BE2C (cell line): ENCODE data around the gene NUP35.

Experiments used
- DNase-seq: peaks from one replicate; pipeline ENCODE4 v3.0.0-alpha.2; 2020
- H3K27me3 ChIP-seq: fragments of 250-450 bp; sonication (Bioruptor Pico); 2 replicates; pipeline ENCODE4 v1.5.1; 2020; ENCODE audit warnings: mild to moderate bottlenecking
- H3K36me3 ChIP-seq: fragments of 250-450 bp; sonication (Bioruptor Pico); 2 replicates; pipeline ENCODE4 v1.5.1; 2020; ENCODE audit warnings: mild to moderate bottlenecking
- H3K4me1 ChIP-seq: fragments of 250-450 bp; sonication (Bioruptor Pico); 2 replicates; pipeline ENCODE4 v1.5.1; 2020
- H3K4me3 ChIP-seq: 2 replicates; pipeline ENCODE4 v1.5.1; 2011; ENCODE audit warnings: low read depth, low read length
- H3K9me3 ChIP-seq: fragments of 250-450 bp; sonication (Bioruptor Pico); 2 replicates; pipeline ENCODE4 v1.5.1; 2020
- TF ChIP-seq, protein P1 (sequence below): IDR thresholded peaks from 2 replicates; pipeline ENCODE4 v1.5.1; 2012; ENCODE audit warnings: mild to moderate bottlenecking, low read depth, low read length

Gene NUP35

DNA sequence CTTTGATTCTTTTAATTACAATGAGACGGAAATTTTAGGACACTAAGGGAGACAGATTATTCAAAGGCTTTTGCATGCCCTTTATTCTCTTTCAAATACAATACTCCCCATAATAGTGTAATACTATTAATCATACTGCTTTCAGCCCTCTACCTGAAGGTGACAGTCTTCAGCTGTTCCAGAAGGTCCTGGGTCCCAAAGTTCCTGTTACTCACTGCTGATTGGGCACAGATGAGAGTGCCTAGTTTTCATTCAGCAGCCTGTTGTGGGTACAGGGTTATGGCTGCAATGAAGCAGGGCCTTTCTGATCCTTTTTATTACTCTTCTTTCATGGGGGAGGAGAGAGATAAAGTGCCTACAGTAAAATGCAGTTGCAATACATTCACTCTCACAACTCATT, 80.2 kb downstream of the NUP35 start:
- Histone ChIP-seq H3K4me3 (no peak overlapping the region), H3K27me3 (no peaks in the 10 kb centered on the region), H3K36me3 (no peaks in the 10 kb centered on the region), H3K9me3 (no peaks in the 10 kb centered on the region), H3K4me1 (no peaks in the 10 kb centered on the region)
- DNase-seq = no peak
- TF ChIP-seq, protein P1, sequence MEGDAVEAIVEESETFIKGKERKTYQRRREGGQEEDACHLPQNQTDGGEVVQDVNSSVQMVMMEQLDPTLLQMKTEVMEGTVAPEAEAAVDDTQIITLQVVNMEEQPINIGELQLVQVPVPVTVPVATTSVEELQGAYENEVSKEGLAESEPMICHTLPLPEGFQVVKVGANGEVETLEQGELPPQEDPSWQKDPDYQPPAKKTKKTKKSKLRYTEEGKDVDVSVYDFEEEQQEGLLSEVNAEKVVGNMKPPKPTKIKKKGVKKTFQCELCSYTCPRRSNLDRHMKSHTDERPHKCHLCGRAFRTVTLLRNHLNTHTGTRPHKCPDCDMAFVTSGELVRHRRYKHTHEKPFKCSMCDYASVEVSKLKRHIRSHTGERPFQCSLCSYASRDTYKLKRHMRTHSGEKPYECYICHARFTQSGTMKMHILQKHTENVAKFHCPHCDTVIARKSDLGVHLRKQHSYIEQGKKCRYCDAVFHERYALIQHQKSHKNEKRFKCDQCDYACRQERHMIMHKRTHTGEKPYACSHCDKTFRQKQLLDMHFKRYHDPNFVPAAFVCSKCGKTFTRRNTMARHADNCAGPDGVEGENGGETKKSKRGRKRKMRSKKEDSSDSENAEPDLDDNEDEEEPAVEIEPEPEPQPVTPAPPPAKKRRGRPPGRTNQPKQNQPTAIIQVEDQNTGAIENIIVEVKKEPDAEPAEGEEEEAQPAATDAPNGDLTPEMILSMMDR = no peak

DNA sequence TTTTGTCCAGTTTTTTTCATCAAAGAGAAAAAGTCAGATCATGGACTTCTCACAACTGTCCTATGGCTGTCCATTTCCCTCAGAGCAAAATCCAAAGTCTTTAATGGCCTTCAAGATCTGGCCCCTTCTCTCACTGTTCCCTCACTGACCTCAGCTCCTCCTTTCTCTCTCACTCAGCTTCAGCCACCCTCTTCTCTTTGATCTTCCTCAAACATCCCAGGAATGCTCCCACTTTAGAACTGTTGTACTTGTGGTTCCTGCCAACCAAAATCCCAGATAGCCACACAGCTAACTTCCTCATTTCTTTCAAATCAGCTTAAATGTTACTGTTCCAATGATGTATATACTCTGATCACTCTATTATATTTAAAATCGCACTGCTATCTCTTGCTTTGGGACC, 82.9 kb downstream of the NUP35 start:
- DNase-seq = no peak
- no peaks in the 10 kb centered on the region for H3K27me3 ChIP-seq
- no peak overlapping the region for H3K4me3 ChIP-seq
- no peaks in the 10 kb centered on the region for H3K36me3 ChIP-seq
- TF ChIP-seq, protein P1 = no peak
- no peaks in the 10 kb centered on the region for H3K4me1 ChIP-seq
- no peaks in the 10 kb centered on the region for H3K9me3 ChIP-seq

DNA sequence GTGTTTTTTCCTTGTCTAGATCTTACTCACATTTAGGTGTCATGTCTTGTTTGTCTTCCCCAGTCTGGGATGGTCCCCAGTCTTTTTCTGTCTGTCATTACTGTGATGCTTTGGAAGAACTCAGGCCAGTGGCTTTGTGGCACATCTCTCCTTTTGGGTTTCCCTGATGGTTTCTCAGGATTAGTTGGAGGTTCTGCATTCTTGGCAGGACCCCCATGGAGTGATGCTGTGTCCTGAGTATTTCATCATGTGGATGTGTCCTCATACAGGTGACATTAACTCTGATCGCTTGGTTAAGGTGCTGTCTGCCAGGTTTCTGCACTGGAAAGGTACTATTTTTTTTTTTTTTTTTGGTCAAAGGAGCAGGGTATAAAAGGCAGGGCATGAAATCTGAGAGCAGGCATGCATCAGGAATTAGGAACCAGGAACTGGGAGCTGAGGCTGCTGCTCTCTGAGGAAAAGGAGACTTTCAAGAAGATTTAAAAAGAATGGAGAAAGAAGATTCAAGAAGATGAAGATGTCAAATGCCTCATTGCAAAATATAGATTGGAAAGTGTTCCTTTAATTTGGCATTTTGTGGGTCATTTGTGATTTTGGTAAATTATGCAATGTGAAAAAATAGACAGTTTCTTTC, 85.3 kb downstream of the NUP35 start:
- TF ChIP-seq, protein P1 = no peak
- Histone ChIP-seq H3K27me3 (no peaks in the 10 kb centered on the region), H3K9me3 (no peaks in the 10 kb centered on the region), H3K4me3 (no peak overlapping the region), H3K36me3 (no peaks in the 10 kb centered on the region), H3K4me1 (no peaks in the 10 kb centered on the region)
- DNase-seq = no peak
